NT2/D1 (cell line): ENCODE data around the gene SND1.

Experiments
- SUZ12 ChIP-seq: IDR thresholded peaks from 2 replicates; pipeline ENCODE4 v1.6.1; 2011; ENCODE audit not compliant: insufficient read length, insufficient read depth; ENCODE audit errors: extremely low read depth
- YY1 ChIP-seq: IDR thresholded peaks from 2 replicates; pipeline ENCODE4 v1.6.1; 2011; ENCODE audit not compliant: insufficient read length, insufficient read depth

DNA sequence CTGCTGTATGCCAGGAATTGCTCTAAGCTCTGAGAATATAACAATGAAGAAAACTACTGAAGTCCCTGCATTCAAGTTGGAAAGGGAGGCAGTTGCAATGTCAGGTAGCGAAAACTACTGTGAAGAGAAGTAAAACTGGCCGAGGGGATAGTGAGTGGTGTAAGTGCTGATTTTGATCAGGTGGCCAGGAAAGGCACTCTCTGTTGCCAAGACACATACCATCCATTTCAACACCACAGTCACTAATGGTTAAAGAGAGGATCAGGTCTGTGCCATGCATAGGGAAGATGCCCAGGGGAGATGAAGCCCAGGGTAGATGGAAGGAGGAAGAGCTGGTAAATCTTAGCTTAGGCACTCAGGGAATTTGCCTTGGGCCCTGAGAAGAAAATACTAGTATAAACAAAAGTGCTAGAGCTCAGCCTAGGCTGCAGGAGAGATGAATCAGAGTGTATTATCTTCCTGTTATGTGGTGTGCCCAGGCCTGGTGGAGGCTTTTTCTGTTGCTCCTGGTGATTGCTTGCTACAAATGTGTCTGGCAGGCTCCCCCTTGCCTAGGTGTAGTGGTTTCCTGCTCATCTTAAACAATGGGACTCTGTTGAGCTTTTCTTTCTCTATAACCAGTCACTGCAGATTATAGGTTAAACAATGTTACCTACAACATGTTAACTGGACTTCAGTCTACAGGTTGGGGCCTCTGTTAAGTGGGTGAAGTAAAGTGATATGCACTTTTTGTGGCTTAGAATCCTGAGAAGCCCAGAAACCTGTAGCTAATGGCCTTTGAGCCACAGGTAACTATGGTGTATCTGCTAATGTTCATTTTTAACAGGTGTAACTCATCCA, 253.7 kb downstream of the SND1 start:
- TF ChIP-seq SUZ12, result no peak
- no peak for TF ChIP-seq YY1
